SK-N-SH treated with all-trans-retinoic acid at 6 μM for 48 hours (cell line): ENCODE results near the gene ATG16L1.

Experiments used
- ATAC-seq: fragments of 200-7000 bp; cut with Tn5 transposase; 3 replicates; pipeline ENCODE4 v1.9.1; 2020; ENCODE audit warnings: mild to moderate bottlenecking, moderate library complexity
- ARNTL ChIP-seq: fragments of 450-650 bp; formaldehyde crosslinking; IDR thresholded peaks from 2 replicates; pipeline ENCODE4 v1.5.0; 2020; ENCODE audit warnings: low read depth, mild to moderate bottlenecking, moderate library complexity, borderline replicate concordance
- BACH2 ChIP-seq: fragments of 250-450 bp; sonication (Bioruptor Pico); IDR thresholded peaks from 2 replicates; pipeline ENCODE4 v1.9.0; 2021; ENCODE audit warnings: mild to moderate bottlenecking, borderline replicate concordance
- CSDC2 ChIP-seq: fragments of 250-450 bp; sonication (Bioruptor Pico); IDR thresholded peaks from 2 replicates; pipeline ENCODE4 v1.5.0; 2020; ENCODE audit warnings: mild to moderate bottlenecking, moderate library complexity
- ESRRG ChIP-seq: fragments of 250-450 bp; sonication (Bioruptor Pico); IDR thresholded peaks from 2 replicates; pipeline ENCODE4 v1.6.1; 2021; ENCODE audit warnings: mild to moderate bottlenecking
- GLIS3 ChIP-seq: fragments of 250-450 bp; sonication (Bioruptor Pico); IDR thresholded peaks from 2 replicates; pipeline ENCODE4 v1.5.0; 2020; ENCODE audit warnings: mild to moderate bottlenecking, moderate library complexity
- ISL1 ChIP-seq: fragments of 250-450 bp; sonication (Bioruptor Pico); IDR thresholded peaks from 2 replicates; pipeline ENCODE4 v2.1.2; 2022; ENCODE audit warnings: mild to moderate bottlenecking, moderate library complexity
- OSR1 ChIP-seq: fragments of 250-450 bp; sonication (Bioruptor Pico); IDR thresholded peaks from 2 replicates; pipeline ENCODE4 v1.8.0; 2022; ENCODE audit warnings: moderate library complexity, mild to moderate bottlenecking, inconsistent platforms
- POU6F1 ChIP-seq: fragments of 250-450 bp; sonication (Bioruptor Pico); IDR thresholded peaks from 2 replicates; pipeline ENCODE4 v1.8.0; 2021; ENCODE audit warnings: low read depth, mild to moderate bottlenecking, moderate library complexity, borderline replicate concordance
- PPARA ChIP-seq: fragments of 250-450 bp; sonication (Bioruptor Pico); IDR thresholded peaks from 2 replicates; pipeline ENCODE4 v1.5.0; 2020; ENCODE audit warnings: mild to moderate bottlenecking, borderline replicate concordance
- RARB ChIP-seq: fragments of 250-450 bp; sonication (Bioruptor Pico); IDR thresholded peaks from 2 replicates; pipeline ENCODE4 v1.8.0; 2021; ENCODE audit warnings: mild to moderate bottlenecking, moderate library complexity
- SNAI2 ChIP-seq: fragments of 250-450 bp; sonication (Bioruptor Pico); IDR thresholded peaks from 2 replicates; pipeline ENCODE4 v1.5.0; 2020; ENCODE audit warnings: mild to moderate bottlenecking, moderate library complexity
- TCF4 ChIP-seq: fragments of 250-450 bp; sonication (Bioruptor Pico); IDR thresholded peaks from 2 replicates; pipeline ENCODE4 v1.8.0; 2021; ENCODE audit warnings: mild to moderate bottlenecking, moderate library complexity, borderline replicate concordance
- TOX ChIP-seq: fragments of 250-450 bp; sonication (Bioruptor Pico); IDR thresholded peaks from 2 replicates; pipeline ENCODE4 v1.8.0; 2021; ENCODE audit warnings: mild to moderate bottlenecking, moderate library complexity, borderline replicate concordance
- TSHZ2 ChIP-seq: fragments of 250-450 bp; sonication (Bioruptor Pico); IDR thresholded peaks from 2 replicates; pipeline ENCODE4 v1.5.0; 2020; ENCODE audit warnings: mild to moderate bottlenecking, moderate library complexity
- ZC3H10 ChIP-seq: fragments of 250-450 bp; sonication (Bioruptor Pico); IDR thresholded peaks from 2 replicates; pipeline ENCODE4 v1.5.1; 2021; ENCODE audit warnings: mild to moderate bottlenecking, moderate library complexity
- ZFP3 ChIP-seq: fragments of 250-450 bp; sonication (Bioruptor Pico); IDR thresholded peaks from 2 replicates; pipeline ENCODE4 v1.5.0; 2020; ENCODE audit warnings: mild to moderate bottlenecking, moderate library complexity
- ZFP30 ChIP-seq: fragments of 450-650 bp; formaldehyde crosslinking; IDR thresholded peaks from 2 replicates; pipeline ENCODE4 v1.5.0; 2022; ENCODE audit warnings: mild to moderate bottlenecking, moderate library complexity
- ZNF565 ChIP-seq: fragments of 450-650 bp; formaldehyde crosslinking; conservative IDR thresholded peaks from 2 replicates; pipeline ENCODE4 v1.5.0; 2020; ENCODE audit warnings: low read depth, mild to moderate bottlenecking, moderate library complexity
- ZNF70 ChIP-seq: fragments of 450-650 bp; formaldehyde crosslinking; IDR thresholded peaks from 2 replicates; pipeline ENCODE4 v1.5.0; 2020; ENCODE audit warnings: mild to moderate bottlenecking, moderate library complexity
- ZNF8 ChIP-seq: fragments of 450-650 bp; formaldehyde crosslinking; IDR thresholded peaks from 2 replicates; pipeline ENCODE4 v1.5.0; 2020; ENCODE audit warnings: mild to moderate bottlenecking, moderate library complexity
- TF ChIP-seq, protein P1 (sequence below): fragments of 250-450 bp; sonication (Bioruptor Pico); IDR thresholded peaks from 2 replicates; pipeline ENCODE4 v1.5.1; 2020; ENCODE audit warnings: low read depth, mild to moderate bottlenecking, moderate library complexity
- TF ChIP-seq, protein P2 (sequence below): fragments of 250-450 bp; sonication (Bioruptor Pico); IDR thresholded peaks from 2 replicates; pipeline ENCODE4 v1.8.0; 2020; ENCODE audit warnings: mild to moderate bottlenecking, moderate library complexity, borderline replicate concordance
- TF ChIP-seq, protein P3 (sequence below): fragments of 250-450 bp; sonication (Bioruptor Pico); IDR thresholded peaks from 2 replicates; pipeline ENCODE4 v1.5.1; 2021; ENCODE audit warnings: mild to moderate bottlenecking, moderate library complexity

The ATG16L1 gene

DNA sequence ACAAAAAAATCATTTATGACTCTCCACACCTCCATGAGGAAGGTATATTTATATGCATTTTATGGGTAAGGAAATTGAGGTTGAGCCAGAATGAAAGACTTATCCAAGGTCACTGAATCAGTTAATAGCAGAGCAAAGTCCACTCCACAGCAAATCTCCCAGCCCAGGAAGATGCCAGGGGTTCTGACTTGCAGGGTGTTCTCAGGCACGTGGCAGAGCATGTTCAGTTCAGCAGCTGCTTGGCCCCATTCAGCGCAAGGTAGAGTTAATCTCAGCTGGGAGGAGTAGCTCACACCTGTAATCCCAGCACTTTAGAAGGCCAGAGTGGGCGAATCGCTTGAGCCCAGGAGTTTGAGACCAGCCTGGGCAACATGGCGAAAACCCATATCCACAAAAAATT lies 85.1 kb downstream of the ATG16L1 start:
- no peak for ATAC-seq
- TF ChIP-seq ZFP30 (CRISPR knock-in tag) (no peak), RARB (CRISPR knock-in tag) (no peak), BACH2 (CRISPR knock-in tag) (no peak), GLIS3 (CRISPR knock-in tag) (no peak), PPARA (CRISPR knock-in tag) (no peak), ZNF70 (CRISPR knock-in tag) (no peak), ISL1 (CRISPR knock-in tag) (no peak), ESRRG (CRISPR knock-in tag) (no peak), ARNTL (no peak), CSDC2 (CRISPR knock-in tag) (no peak), OSR1 (CRISPR knock-in tag) (no peak), ZNF565 (CRISPR knock-in tag) (no peak), TOX (no peak), POU6F1 (CRISPR knock-in tag) (no peak), TSHZ2 (CRISPR knock-in tag) (no peak)
- TF ChIP-seq, all 23 proteins: peak for 0

- peak; percentile 73 for ATAC-seq
- TF ChIP-seq ZFP30 (CRISPR knock-in tag) (no peak), BACH2 (CRISPR knock-in tag) (no peak), SNAI2 (CRISPR knock-in tag) (no peak), GLIS3 (CRISPR knock-in tag) (no peak), RARB (CRISPR knock-in tag) (no peak), ISL1 (CRISPR knock-in tag) (no peak)
- TF ChIP-seq, protein P1, sequence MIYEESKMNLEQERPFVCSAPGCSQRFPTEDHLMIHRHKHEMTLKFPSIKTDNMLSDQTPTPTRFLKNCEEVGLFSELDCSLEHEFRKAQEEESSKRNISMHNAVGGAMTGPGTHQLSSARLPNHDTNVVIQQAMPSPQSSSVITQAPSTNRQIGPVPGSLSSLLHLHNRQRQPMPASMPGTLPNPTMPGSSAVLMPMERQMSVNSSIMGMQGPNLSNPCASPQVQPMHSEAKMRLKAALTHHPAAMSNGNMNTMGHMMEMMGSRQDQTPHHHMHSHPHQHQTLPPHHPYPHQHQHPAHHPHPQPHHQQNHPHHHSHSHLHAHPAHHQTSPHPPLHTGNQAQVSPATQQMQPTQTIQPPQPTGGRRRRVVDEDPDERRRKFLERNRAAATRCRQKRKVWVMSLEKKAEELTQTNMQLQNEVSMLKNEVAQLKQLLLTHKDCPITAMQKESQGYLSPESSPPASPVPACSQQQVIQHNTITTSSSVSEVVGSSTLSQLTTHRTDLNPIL (CRISPR knock-in tag), result no peak
These were observed 86.6 kb downstream of the ATG16L1 start for GRCh38 chr2:233338046-233338445.

GRCh38 chr2:233338812-233339368 lies 87.4 kb downstream of the ATG16L1 start:
- TF ChIP-seq ISL1 (CRISPR knock-in tag) (no peak), ARNTL (no peak), SNAI2 (CRISPR knock-in tag) (no peak), TCF4 (CRISPR knock-in tag) (no peak), POU6F1 (CRISPR knock-in tag) (no peak), OSR1 (CRISPR knock-in tag) (no peak), TOX (no peak), ZNF8 (no peak), ZC3H10 (CRISPR knock-in tag) (no peak), BACH2 (CRISPR knock-in tag) (no peak), TSHZ2 (CRISPR knock-in tag) (no peak), ZFP3 (CRISPR knock-in tag) (no peak)
- TF ChIP-seq, protein P2, sequence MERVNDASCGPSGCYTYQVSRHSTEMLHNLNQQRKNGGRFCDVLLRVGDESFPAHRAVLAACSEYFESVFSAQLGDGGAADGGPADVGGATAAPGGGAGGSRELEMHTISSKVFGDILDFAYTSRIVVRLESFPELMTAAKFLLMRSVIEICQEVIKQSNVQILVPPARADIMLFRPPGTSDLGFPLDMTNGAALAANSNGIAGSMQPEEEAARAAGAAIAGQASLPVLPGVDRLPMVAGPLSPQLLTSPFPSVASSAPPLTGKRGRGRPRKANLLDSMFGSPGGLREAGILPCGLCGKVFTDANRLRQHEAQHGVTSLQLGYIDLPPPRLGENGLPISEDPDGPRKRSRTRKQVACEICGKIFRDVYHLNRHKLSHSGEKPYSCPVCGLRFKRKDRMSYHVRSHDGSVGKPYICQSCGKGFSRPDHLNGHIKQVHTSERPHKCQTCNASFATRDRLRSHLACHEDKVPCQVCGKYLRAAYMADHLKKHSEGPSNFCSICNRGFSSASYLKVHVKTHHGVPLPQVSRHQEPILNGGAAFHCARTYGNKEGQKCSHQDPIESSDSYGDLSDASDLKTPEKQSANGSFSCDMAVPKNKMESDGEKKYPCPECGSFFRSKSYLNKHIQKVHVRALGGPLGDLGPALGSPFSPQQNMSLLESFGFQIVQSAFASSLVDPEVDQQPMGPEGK, result no peak
- TF ChIP-seq, protein P3, sequence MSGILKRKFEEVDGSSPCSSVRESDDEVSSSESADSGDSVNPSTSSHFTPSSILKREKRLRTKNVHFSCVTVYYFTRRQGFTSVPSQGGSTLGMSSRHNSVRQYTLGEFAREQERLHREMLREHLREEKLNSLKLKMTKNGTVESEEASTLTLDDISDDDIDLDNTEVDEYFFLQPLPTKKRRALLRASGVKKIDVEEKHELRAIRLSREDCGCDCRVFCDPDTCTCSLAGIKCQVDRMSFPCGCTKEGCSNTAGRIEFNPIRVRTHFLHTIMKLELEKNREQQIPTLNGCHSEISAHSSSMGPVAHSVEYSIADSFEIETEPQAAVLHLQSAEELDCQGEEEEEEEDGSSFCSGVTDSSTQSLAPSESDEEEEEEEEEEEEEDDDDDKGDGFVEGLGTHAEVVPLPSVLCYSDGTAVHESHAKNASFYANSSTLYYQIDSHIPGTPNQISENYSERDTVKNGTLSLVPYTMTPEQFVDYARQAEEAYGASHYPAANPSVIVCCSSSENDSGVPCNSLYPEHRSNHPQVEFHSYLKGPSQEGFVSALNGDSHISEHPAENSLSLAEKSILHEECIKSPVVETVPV (CRISPR knock-in tag), result no peak
- ATAC-seq, result no peak
